ENCODE measurements around the gene CYP27B1. TPM values are rescaled to one million over a fixed set of nuclear protein-coding genes. Genes with fewer than 3 reads are reported as not detected.

CYP27B1 gene
- total and polyA plus RNA-seq, 10 donors = 0.20 to 1.5 (median 0.47) TPM

DNA sequence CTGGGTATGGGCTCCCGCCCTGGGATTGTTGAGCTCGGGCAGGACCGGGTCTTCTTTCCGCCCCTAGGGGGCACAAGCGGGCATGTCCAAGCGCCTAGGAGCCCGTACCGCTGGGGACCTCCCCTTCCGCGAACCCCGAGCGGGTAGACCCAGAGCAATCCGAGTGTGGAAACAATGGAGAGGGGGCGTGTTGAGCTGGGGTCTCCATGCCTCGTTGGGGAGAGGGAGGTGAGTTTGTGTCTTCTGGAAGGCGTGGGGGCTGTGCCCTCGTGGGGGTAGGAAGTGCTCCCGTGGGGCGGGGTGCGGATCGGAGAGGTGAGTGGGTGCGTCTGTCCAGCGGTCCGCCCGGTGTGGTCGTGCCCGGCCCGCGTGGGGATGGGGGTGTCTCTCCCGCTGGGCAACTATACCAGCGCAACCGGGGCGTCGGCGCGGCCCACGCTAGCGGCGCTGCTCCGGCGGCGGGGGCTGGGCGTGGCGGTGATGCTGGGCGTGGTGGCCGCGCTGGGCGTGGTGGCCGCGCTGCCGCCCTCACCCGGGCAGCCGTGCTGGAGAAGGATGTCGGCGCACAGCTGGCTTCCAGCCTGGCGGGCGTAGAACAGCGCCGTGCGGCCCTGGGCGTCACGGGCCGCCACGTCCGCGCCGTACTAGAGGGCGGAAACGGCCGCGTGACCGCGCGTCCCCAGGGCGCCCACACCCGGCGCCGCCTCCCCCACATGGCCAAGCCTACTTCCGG, 40.6 kb downstream of the CYP27B1 start:
- Histone ChIP-seq H3K4me3 (peak overlapping the region; percentile 42 to 76 (median 48)), H3K4me1 (peaks cover 0 to 24% (median 7%) of the 10 kb centered on the region in 6 donors), H3K27me3 (replicated peaks in 1 of 7) (no peaks in the 10 kb centered on the region), H3K27ac (peak overlapping the region in 7 of 8 donors; percentile 22 to 79 (median 62)), H3K36me3 (peaks cover 0 to 67% (median 54%) of the 10 kb centered on the region in 6 donors), H3K9me3 (no peaks in the 10 kb centered on the region)
- peak; percentile 87 for DNase-seq
- TF ChIP-seq POLR2AphosphoS5 (IDR thresholded peaks at IDR 0.05) = peak; percentile 27 to 53 (median 28)
- TF ChIP-seq POLR2A (IDR thresholded peaks at IDR 0.05) = no peak
- TF ChIP-seq, protein P1, sequence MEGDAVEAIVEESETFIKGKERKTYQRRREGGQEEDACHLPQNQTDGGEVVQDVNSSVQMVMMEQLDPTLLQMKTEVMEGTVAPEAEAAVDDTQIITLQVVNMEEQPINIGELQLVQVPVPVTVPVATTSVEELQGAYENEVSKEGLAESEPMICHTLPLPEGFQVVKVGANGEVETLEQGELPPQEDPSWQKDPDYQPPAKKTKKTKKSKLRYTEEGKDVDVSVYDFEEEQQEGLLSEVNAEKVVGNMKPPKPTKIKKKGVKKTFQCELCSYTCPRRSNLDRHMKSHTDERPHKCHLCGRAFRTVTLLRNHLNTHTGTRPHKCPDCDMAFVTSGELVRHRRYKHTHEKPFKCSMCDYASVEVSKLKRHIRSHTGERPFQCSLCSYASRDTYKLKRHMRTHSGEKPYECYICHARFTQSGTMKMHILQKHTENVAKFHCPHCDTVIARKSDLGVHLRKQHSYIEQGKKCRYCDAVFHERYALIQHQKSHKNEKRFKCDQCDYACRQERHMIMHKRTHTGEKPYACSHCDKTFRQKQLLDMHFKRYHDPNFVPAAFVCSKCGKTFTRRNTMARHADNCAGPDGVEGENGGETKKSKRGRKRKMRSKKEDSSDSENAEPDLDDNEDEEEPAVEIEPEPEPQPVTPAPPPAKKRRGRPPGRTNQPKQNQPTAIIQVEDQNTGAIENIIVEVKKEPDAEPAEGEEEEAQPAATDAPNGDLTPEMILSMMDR (IDR thresholded peaks at IDR 0.05 in 8 of 11, conservative IDR thresholded peaks at IDR 0.05 in 3 of 11) = peak; percentile 24 to 71 (median 58)
- 37 to 82% (median 66%) methylated on average over 50 to 79 of the region's 79 CpGs for WGBS, 5 donors
- intact Hi-C loops (cut with DNase I; ENCODE audit: low total_unique reads) = no loop called here

DNA sequence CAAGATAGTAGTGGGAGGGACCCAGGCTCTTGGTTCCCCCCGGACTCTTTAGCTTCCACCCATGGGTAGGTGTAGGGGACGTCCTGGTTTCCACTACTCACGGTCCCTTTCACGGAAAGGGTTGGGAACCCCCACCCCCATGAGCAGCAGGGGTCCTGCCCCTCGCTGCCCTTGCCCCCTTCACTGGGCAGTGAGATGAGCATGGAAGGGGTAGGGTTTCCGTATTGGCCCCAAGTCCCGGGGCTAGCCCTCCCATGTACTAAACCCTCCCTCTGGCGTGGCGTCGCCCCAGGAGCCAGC, 41.1 kb downstream of the CYP27B1 start:
- no peak for DNase-seq

DNA sequence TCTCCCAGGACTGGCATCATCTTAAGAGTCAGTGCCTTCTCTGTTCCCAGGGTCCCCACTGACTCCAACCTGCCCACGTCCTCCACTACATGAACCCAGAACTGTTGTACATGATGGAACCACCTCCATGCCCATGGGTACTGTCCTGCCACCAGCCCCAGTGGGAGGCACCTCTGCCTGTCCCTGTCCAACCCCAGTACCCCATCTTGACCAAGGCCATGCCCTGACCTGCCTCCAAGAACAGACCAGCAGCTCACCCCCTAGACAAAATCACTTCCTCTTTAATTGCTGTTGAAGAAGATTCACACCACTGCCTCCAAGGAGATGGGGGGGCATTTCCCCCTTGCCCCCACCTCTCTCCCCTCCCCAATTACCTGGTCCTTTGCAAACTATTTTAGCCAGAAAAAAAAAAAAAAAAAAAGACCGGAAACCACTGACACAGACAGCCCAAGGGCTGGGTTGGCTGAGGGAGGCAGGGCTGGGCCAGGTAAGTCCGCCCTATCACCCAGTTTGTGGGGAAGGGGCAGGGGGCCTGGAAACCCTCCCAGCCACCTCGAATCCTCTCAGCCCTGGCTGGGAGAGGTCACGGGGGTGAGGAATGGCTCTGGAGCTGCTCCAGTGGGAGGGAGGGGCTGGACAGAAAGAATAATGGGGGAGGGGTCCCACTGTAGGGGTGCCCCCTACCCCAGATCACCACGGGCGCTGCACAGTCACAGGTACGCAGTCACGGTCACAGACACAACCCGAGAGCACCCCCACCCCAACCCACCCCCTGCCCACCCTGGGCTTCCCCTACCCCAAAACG, 41.7 kb downstream of the CYP27B1 start:
- TF ChIP-seq, protein P1 (IDR thresholded peaks at IDR 0.05 in 8 of 11, conservative IDR thresholded peaks at IDR 0.05 in 3 of 11) = no peak
- TF ChIP-seq POLR2AphosphoS5 (IDR thresholded peaks at IDR 0.05) = peak in 1 of 3 donors; percentile 16
- H3K27ac ChIP-seq = no peak overlapping the region
- intact Hi-C loops (cut with DNase I; ENCODE audit: low total_unique reads) = no loop called here
- H3K36me3 ChIP-seq = peaks cover 0 to 67% (median 54%) of the 10 kb centered on the region in 6 donors
- H3K4me1 ChIP-seq = peaks cover 0 to 24% (median 7%) of the 10 kb centered on the region in 6 donors
- DNase-seq = no peak
- 70 to 84% (median 80%) methylated on average over 7 to 11 of the region's 11 CpGs for WGBS, 5 donors
- H3K9me3 ChIP-seq = no peaks in the 10 kb centered on the region
- H3K27me3 ChIP-seq (replicated peaks in 1 of 7) = no peaks in the 10 kb centered on the region
- H3K4me3 ChIP-seq = no peak overlapping the region

More for the DNA sequence above, 41.1 kb downstream of the CYP27B1 start:
- Histone ChIP-seq H3K4me1 (peaks cover 0 to 24% (median 7%) of the 10 kb centered on the region in 6 donors), H3K27ac (peak overlapping the region in 5 of 8 donors; percentile 51 to 79 (median 67)), H3K36me3 (peaks cover 0 to 67% (median 53%) of the 10 kb centered on the region in 6 donors), H3K27me3 (replicated peaks in 1 of 7) (no peaks in the 10 kb centered on the region), H3K4me3 (peak overlapping the region in 7 of 8 donors; percentile 42 to 76 (median 48)), H3K9me3 (no peaks in the 10 kb centered on the region)
- TF ChIP-seq POLR2AphosphoS5 (IDR thresholded peaks at IDR 0.05) (no peak), POLR2A (IDR thresholded peaks at IDR 0.05) (no peak)
- TF ChIP-seq, protein P1 (IDR thresholded peaks at IDR 0.05 in 8 of 11, conservative IDR thresholded peaks at IDR 0.05 in 3 of 11) = no peak
- intact Hi-C loops (cut with DNase I; ENCODE audit: low total_unique reads) = no loop called here
- 60 to 72% (median 62%) methylated on average over 7 to 10 of the region's 10 CpGs for WGBS, 5 donors
